HG03097 (cell line): ENCODE measurements around the gene MRPS12.
"Not testable (repeated sequence)": the region's sequence is repeated elsewhere in the genome, so short reads cannot be mapped to it uniquely, and the experiment has no call there.

ENCODE experiments used
- ATAC-seq: cut with Tn5 transposase; IDR thresholded peaks from one replicate; pipeline ENCODE4 v1.9.1; 2021; ENCODE audit not compliant: unreplicated experiment, low FRiP score

Gene MRPS12

DNA sequence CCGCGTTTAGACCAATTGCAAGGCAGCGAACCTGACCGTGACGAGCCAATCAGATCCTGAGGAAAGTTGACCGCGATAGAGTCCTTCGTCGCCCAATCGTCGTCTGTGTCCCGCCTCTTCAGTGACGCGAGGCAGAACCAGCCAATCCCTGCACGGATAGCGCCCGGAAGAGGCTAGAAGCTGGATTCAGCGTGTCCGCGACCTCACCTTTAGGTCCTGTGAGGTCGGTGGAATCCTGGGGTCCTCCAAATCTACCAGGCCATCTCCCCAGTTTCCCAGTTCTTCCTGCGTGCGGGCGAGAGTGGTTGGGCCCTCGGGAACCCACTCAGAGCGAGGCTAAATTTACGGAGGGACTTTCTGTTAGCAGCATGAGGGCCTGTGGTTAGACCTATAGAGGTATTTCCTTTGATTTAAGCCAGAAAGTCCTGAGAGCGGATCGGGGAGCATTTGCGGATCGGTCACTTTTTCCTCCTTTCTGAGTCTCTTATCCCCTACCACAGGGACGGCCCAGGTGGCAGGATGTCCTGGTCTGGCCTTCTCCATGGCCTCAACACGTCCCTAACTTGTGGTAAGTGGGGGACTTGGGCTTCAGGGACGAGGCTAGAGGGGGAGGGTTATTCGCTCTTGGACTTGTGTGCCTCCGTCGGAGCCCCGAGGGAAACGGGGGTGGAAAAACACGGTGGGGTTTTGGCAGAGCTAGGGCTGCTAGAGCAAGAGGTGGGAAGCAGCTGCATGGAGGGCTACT, at the start of gene MRPS12:
Gene MRPS12, plus strand, starts transcription at position 169 of the 745 bp plus-strand sequence. Its CDS starts 351 bp downstream, at position 520.
- ATAC-seq, result peak; percentile 87

DNA sequence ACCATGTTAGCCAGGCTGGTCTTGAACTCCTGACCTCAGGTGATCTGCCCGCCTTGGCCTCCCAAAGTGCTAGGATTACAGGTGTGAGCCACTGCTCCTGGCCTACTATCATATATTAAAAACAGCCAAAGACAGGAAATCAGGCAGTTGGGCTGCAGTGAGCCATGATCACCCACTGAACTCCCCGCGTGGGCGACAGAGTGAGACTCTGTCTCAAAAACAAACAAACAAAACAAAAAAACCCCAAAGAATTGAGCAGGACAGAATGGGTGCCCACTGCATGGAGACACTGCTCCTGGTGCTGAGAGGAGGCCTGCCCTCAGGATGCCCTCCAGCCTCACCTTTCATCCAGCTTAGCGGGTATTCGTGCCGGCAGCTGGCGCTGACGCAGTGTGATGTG, 47.5 kb upstream of the MRPS12 start:
- no peak for ATAC-seq

DNA sequence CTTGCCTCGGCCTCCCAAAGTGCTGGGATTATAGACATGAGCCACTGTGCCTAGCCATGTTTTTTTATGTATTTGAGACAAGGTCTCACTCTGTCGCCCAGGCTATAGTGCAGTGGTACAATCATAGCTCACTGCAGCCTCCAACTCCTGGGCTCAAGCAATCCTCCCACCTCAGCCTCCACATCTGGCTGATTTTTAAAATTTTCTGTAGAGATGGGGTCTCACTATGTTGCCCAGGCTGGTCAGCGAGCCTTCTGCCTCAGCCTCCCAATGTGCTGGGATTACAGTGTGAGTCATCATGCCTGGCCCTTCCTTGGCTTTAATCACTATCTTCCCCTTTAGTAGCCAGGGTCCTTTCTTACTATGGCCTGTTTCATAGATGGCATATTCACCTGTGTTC, 46.1 kb upstream of the MRPS12 start:
- ATAC-seq, result not testable (repeated sequence)

DNA sequence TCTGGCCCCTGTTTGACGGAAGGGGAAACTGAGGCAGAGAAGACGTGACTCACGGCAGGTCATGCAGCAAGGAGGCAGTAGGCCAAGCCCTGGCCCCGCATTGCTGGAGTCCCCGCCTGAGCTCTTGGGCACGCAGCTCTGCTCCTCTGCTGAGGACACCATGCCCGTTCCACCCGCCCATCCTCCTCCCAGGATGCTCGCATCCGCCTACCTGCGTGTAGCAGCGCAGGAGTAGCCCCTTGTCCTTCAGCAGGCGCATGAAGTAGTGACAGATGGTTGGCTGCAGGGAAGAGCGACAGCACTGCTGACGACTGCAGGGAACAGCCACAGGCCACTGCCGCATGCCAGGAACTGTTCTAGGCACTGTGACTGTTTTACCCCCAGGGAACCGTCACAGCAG, 41.9 kb upstream of the MRPS12 start:
- no peak for ATAC-seq

DNA sequence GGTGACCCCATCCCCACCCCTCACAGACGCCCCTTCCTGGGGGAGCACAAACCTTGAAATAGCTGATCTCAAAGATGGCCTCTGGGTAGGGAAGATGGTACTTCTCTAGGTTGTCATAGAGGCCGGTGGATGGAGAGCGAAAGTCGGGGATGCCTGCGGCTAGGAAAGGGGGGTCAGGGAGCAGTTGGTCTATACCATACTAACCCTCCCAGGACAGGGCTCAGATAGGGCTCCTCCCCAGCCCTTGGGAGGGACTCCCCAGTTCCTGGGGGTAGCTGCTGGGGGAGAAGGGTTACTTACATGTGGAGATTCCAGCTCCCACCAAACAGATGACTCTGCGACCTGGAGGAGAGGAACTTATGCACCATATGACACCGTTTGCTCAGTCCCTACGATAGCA, 40.9 kb upstream of the MRPS12 start:
- no peak for ATAC-seq

DNA sequence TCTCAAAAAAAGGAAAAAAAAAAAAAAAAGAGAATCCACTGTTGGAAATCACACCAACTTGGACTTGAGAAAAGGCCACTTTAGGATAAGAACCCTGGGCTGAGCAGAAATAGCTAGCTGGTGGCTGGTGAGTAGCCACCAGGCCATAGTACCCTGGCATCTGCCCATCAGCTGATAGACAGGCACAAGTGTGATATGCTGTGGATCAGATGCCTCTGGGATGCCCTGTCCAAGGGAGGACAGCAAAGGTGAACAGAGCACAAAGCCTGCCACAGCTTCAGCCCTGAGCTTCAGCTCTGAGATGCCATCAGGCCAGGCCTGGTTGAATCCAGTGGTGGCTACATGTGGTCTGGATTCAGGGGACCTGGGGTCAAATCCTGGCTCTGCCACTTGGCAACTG, 40.1 kb upstream of the MRPS12 start:
- ATAC-seq, result no peak

DNA sequence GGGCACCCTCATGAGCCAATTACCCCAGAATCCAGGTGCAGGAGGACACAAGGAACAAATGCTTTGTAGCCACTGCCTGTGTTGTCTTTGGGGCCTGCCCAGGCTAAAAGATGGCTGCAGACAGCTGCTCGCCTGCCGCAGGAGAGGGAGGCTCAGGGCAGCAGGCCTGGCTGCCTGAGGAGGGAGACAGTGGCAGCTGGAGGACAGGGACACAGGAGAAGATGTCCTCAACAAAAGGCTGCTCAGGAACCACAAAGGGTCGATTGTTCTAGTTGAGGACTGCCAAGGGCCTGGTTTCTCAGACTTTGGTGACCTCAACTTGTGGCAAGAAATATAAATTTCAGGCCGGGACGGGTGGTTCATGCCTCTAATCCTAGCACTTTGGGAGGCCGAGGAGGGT, 39.0 kb upstream of the MRPS12 start:
- ATAC-seq, result no peak

DNA sequence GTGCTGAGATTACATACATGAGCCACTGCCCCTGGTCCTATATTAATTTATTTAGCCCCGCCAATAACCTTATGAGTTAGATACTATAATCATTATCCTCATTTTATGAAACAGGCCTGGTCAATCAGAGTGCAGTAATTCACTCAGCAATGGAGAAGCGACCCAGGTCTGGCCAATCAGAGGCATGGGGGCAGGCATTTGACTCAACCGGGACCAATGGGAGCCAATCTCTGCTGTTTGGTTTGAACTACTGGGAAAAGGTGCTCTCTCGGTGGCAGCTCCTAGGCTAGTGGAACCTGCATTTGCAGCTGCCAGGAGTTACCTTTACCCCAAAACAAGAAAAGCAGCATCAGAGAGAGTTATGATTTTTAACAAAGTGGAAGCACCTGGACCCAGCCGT, 37.9 kb upstream of the MRPS12 start:
- ATAC-seq, result no peak

DNA sequence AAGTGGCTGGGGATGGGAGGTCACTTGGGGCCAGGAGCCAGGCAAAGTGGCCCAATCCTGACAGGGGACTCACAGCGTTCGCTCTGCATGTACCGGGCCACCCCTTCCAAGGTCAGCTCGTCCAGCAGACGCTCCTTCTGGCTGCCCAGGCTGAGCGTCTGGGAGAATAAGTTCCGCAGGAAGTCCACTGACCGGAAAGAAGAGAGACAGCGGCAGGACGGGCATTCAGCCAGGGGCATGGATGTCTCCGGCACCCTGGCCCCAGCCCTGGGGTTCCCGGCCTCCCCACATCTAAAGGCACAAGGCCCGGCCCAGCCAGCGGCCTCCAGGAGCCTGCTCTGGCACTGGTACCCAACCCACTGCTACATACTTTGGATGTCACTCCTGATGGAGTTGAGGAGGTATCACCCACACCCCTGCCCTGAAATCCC, 37.4 kb upstream of the MRPS12 start:
- ATAC-seq, result no peak

DNA sequence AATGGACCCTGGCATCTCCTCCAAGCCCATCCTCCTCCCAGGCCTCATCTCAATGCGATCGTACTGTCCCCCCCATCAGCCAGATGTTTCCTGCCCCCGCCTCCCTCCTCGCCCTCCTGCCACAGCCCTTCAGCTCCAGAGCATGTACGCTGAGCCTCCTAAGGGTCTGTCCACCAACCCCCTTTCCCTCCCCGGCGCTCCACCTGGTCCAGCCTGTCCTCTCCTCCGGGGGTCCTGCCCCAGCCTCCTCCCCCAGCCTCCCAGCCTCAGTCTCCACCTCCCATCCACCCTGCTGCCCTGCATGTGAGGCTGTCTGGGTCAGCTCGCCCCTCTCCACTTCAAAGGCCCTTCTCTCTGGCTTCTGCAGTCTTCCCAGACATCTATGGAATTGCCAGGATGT, 35.8 kb upstream of the MRPS12 start:
- ATAC-seq, result no peak

DNA sequence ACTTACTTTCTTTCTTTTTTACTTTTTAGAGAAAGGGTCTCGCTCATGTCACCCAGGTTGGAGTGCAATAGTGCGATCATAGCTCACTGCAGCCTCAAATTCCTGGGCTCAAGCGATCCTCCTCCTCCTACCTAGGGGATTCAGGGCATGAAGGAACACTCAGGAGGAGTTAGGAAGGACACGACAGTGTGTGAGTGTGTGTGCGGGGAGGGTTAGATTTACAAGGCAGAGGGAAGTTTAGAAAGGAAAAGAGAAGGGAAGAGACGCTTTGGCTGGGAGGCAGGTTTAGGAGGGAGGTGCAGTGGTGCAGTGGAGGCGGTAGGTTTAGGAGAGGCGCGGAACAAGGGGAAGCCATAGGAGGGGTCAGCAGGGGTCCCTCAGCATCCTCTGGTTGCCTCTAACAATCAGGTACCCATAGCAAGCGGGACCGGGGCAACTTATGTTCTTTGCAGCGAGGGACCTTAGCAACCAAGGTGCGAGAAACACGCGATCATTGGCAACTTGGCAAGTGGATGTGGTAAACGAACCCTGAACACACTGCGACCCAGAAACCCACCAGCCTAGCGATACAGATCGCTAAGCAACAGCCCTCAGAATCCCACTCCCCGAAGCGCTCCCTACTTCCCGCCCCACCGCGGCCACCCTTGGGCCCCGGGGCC, 31.8 kb upstream of the MRPS12 start:
- ATAC-seq, result no peak

DNA sequence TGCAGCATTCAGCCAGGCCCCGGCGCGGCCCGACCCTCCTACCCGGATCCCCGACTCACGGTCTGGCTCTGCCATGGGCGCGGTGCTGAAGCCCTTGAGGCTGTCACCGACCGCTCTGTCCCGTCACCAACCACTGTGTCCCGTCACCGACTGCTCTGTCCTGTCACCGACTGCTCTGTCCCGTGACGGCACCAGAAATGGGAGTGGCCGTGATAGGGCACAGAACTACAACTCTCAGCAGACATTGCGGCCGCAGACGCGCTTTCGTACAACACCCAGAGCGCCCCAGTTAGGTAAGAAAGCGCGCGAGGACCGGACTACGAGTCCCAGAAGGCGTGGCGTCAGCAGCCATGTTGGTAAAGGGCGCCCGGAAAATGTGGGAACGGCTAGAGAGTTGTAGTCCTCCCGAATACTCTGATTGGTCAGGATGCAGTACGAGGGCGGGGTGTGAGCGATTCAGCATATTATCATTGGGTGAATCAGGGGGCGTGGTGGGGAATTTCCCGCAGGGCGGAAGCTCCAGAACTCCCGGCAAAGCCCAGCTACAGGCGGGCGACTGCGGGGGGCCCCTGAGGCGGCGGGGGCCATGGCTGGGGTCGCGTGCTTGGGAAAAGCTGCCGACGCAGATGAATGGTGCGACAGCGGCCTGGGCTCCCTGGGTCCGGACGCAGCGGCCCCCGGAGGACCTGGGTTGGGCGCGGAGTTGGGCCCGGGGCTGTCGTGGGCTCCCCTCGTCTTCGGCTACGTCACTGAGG, 31.1 kb upstream of the MRPS12 start, which contains the start of the genes NFKBIB and SIRT2:
Gene NFKBIB, plus strand, starts transcription at position 523 of the 755 bp plus-strand sequence. Its CDS starts 64 bp downstream, at position 587.
Gene SIRT2, minus strand, starts transcription at position 172 of the 755 bp plus-strand sequence. Its CDS starts 97 bp downstream, at position 75.
- ATAC-seq, result peak; percentile 94

DNA sequence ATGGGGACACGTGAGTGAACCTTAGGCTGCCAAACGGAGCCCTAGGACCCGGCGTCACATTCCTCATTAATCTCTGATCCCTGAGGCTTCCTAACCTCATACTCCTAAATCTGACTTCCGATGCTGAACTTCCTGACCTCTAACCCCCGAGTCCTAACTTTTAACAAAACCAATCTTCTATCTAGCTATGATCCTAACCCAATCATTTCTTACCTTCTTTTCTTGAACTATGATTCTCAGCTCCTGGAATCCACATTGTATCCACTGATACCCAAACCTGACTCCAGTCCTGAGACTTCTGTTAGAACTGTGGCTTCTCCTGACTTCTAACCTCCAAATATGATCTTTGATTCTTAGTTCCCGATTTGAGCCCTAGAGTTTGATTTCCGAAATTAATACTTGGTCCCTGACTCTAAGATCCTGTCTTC, 30.5 kb upstream of the MRPS12 start:
- no peak for ATAC-seq

DNA sequence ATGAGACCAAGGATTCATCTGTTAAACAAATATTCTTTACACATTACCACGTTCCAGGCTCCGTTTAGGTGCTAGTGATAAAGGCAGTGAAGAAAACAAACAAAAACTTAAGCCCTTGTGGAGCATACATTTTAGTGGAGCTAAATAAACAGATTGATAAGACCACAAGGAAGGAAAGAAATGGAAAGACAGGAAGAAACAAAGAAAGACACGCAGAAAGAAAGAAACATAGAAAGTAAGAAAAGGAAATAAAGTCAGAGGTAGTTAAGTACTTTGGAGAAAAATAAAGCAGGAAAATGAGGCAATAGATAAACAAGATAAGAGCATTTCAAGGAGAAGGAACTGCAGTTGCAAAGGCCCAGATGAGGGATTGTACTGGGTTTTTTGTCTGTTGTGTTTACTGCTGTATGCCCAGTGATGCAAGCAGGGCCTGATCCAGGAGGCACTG, 30.0 kb upstream of the MRPS12 start:
- ATAC-seq, result no peak

DNA sequence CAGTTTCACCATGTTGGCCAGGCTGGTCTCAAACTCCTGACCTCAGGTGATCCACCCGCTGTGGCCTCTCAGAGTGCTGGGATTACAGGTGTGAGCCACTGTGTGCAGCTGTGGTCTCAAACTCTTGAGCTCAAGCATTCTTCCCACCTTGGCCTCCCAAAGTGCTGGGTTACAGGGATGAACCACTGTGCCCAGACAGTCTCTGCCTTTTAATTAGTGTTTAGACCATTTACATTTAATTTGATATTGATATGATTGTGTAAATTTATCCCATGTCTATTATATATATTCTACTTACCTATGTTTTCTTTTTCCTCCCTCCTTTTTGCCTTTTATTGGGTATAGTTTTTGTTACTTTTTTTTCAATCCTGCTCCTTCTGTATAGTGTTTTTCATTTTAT, 29.1 kb upstream of the MRPS12 start:
- ATAC-seq, result no peak

DNA sequence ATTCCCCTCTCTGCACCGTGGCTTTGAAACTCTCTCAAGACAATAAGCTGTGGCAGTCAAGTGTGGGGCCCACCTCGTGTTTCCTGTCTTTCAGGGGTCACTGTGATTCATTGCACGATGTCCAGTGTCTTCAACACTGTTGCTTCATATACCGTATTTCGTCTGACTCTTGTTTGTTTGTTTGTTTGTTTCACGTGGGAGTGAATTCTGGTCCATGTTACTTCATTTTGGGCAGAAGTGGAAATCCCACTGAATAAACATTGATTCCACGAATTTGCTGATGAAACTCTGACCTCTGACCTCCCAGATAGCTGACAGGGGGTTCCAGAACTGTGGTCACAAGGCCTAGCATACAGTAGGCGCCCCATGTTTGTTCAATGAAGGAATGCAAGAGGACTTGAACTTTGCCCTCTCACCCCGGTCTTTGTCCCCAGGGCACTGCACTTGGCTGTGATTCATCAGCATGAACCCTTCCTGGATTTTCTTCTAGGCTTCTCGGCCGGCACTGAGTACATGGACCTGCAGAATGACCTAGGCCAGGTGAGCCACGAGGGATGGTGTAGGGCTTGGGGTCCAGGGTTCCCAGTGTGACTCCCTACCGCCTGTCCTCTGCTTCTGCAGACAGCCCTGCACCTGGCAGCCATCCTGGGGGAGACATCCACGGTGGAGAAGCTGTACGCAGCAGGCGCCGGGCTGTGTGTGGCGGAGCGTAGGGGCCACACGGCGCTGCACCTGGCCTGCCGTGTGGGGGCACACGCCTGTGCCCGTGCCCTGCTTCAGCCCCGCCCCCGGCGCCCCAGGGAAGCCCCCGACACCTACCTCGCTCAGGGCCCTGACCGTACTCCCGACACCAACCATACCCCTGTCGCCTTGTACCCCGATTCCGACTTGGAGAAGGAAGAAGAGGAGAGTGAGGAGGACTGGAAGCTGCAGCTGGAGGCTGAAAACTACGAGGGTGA, 25.9 kb upstream of the MRPS12 start:
- no peak for ATAC-seq

DNA sequence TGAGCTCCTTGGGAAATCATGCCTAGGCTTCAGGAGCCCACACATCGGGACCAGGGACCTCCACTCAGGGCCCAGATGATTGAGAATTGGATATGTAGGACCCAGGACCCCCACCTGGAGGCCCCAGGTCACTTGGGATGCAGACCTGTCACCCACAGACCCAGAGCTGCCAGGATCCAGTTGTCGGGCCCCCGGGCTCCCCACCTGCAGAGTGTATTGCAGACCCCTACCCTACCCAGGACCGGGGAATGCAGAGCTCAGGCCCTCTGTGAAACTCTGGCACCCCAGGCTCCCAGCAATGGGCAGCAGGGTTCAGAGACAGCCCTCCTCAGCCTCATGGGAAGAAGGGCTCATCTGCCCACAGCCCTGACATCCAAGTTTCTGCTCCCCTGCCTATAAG, 25.1 kb upstream of the MRPS12 start:
- ATAC-seq, result no peak

DNA sequence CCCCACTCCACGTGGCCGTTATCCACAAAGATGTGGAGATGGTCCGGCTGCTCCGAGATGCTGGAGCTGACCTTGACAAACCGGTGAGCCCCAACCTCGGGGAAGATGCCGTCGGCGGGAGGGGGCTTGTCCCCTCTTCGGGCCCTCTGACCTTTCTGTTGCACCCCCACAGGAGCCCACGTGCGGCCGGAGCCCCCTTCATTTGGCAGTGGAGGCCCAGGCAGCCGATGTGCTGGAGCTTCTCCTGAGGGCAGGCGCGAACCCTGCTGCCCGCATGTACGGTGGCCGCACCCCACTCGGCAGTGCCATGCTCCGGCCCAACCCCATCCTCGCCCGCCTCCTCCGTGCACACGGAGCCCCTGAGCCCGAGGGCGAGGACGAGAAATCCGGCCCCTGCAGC, 23.5 kb upstream of the MRPS12 start:
- no peak for ATAC-seq

DNA sequence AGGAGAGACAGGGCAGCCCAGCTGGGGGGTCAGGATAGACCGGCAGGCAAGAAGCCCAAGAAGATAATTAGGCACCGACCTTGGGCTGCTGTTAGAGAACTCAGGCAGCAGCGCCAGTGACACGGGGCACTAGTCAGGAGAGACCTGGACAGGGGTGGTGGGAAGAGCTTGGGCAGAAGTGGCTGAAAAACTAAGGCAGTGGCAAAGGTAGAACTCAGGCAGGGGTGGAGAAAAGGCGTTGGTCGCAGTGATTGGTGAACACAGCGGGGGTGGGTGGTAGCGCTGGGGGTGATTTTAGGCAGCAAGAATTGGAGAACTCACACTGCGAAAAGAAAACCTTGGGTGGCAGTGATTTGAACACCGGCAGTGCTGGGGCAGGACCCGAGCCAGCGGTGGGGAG, 23.1 kb upstream of the MRPS12 start:
- ATAC-seq, result no peak

DNA sequence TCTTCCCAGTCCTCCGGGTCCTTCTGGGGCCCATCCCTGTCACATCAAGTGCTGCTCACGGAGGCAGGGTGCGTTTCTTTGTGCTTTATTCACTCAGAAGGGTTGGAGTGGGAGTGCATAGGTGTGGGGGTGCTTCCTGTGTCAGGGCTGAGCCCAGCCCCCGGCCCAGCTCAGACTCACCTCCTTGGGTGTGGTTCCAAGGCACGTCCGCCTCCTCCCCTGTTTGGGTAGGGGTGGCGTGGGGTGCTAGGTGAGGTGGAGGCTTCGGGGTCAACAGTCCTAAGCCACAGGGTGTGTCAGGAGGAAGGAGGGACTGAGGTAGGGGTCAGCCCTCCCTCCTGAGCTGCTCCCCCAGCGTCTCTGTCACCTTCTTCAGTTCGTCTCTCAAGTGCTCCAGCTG, 21.8 kb upstream of the MRPS12 start:
- no peak for ATAC-seq
